HEK293 (cell line): Measurements from ENCODE around the gene ZNF445.

Experiments
- CTCF ChIA-PET: fragments of 350-600 bp; formaldehyde crosslinking; extraction: SDS; loops from one replicate; lab custom pipeline; 2021; ENCODE audit warnings: antibody characterized with exemption; lab: Yijun Ruan, JAX
- POLR2A ChIA-PET: fragments of 300-600 bp; formaldehyde crosslinking; extraction: SDS; loops from one replicate; lab custom pipeline; 2020; ENCODE audit warnings: antibody characterized with exemption, inconsistent platforms; lab: Yijun Ruan, JAX
- H3K27ac ChIP-seq: fragments of 200-500 bp; sonication (Bioruptor generic); 2 replicates; pipeline ENCODE4 v1.5.1; 2014; ENCODE audit warnings: low read depth, low read length, control low read depth, inconsistent platforms; ENCODE audit errors: extremely low read depth
- H3K36me3 ChIP-seq, 2 experiments: fragments of 200-500 bp in 1 of 2; sonication (Bioruptor generic) in 1 of 2; 1 replicate in 1 of 2; 2 replicates in 1 of 2; pipeline ENCODE4 v1.5.1; 2014 to 2017; ENCODE audit warnings: inconsistent platforms in 2 of 2, low read length in 2 of 2; ENCODE audit not compliant: control insufficient read depth in 2 of 2, insufficient read depth in 1 of 2
- H3K4me1 ChIP-seq: fragments of 200-500 bp; sonication (Bioruptor generic); 2 replicates; pipeline ENCODE4 v1.5.1; 2014; ENCODE audit warnings: mild to moderate bottlenecking, low read length, inconsistent platforms; ENCODE audit not compliant: control insufficient read depth, insufficient read depth
- H3K4me3 ChIP-seq: 2 replicates; pipeline ENCODE4 v1.5.1; 2011; ENCODE audit warnings: low read depth, mild to moderate bottlenecking, control low read depth, low read length, moderate library complexity
- H3K9me3 ChIP-seq: fragments of 200-500 bp; sonication (Bioruptor generic); 2 replicates; pipeline ENCODE4 v1.5.1; 2014; ENCODE audit warnings: low read depth, low read length, inconsistent platforms; ENCODE audit not compliant: control insufficient read depth, insufficient read depth
- MZF1 ChIP-seq: fragments of 450-650 bp; formaldehyde crosslinking; IDR thresholded peaks from 2 replicates; pipeline ENCODE4 v1.5.1; 2017; ENCODE audit warnings: missing biosample characterization, missing genetic modification characterization, borderline replicate concordance
- RBAK ChIP-seq: fragments of 450-650 bp; formaldehyde crosslinking; IDR thresholded peaks from 2 replicates; pipeline ENCODE4 v1.5.1; 2016; ENCODE audit warnings: missing biosample characterization, missing genetic modification characterization
- SP3 ChIP-seq: fragments of 450-650 bp; formaldehyde crosslinking; IDR thresholded peaks from 2 replicates; pipeline ENCODE4 v1.5.1; 2016; ENCODE audit warnings: missing biosample characterization, missing genetic modification characterization
- ZEB2 ChIP-seq: fragments of 450-650 bp; formaldehyde crosslinking; IDR thresholded peaks from 2 replicates; pipeline ENCODE4 v1.5.1; 2016; ENCODE audit warnings: missing biosample characterization, missing genetic modification characterization
- ZNF155 ChIP-seq: fragments of 450-650 bp; formaldehyde crosslinking; IDR thresholded peaks from 2 replicates; pipeline ENCODE4 v1.5.1; 2016; ENCODE audit warnings: missing biosample characterization, missing genetic modification characterization
- ZNF19 ChIP-seq: fragments of 450-650 bp; formaldehyde crosslinking; IDR thresholded peaks from 2 replicates; pipeline ENCODE4; 2016; ENCODE audit warnings: missing biosample characterization, missing genetic modification characterization, low read depth
- ZNF311 ChIP-seq: fragments of 450-650 bp; formaldehyde crosslinking; IDR thresholded peaks from 2 replicates; pipeline ENCODE4 v1.5.1; 2017; ENCODE audit warnings: missing biosample characterization, missing genetic modification characterization, borderline replicate concordance
- ZNF350 ChIP-seq: fragments of 450-650 bp; formaldehyde crosslinking; IDR thresholded peaks from 2 replicates; pipeline ENCODE4 v1.5.0; 2017; ENCODE audit warnings: missing biosample characterization, mild to moderate bottlenecking, missing genetic modification characterization
- ZNF48 ChIP-seq: fragments of 450-650 bp; formaldehyde crosslinking; IDR thresholded peaks from 2 replicates; pipeline ENCODE4 v1.5.1; 2016; ENCODE audit warnings: missing biosample characterization, missing genetic modification characterization
- ZNF555 ChIP-seq: fragments of 450-650 bp; formaldehyde crosslinking; conservative IDR thresholded peaks from 2 replicates; pipeline ENCODE4 v1.5.1; 2017; ENCODE audit warnings: missing biosample characterization, mild to moderate bottlenecking, missing genetic modification characterization, inconsistent platforms
- ZNF777 ChIP-seq: fragments of 450-650 bp; formaldehyde crosslinking; IDR thresholded peaks from 2 replicates; pipeline ENCODE4 v1.5.1; 2017; ENCODE audit warnings: missing biosample characterization, missing genetic modification characterization, borderline replicate concordance
- TF ChIP-seq, protein P1 (sequence below): sonication (generic); formaldehyde crosslinking; IDR thresholded peaks from 2 replicates; pipeline ENCODE4 v1.8.1; 2022; ENCODE audit warnings: mild to moderate bottlenecking, moderate library complexity, missing genetic modification reagents
- TF ChIP-seq, protein P2 (sequence below): fragments of 450-650 bp; formaldehyde crosslinking; IDR thresholded peaks from 2 replicates; pipeline ENCODE4 v1.5.1; 2017; ENCODE audit warnings: missing biosample characterization, missing genetic modification characterization
- TF ChIP-seq, protein P3 (sequence below): fragments of 450-650 bp; formaldehyde crosslinking; IDR thresholded peaks from 2 replicates; pipeline ENCODE4 v1.5.1; 2016; ENCODE audit warnings: missing biosample characterization, missing genetic modification characterization, borderline replicate concordance
- TF ChIP-seq, protein P4 (sequence below): fragments of 450-650 bp; formaldehyde crosslinking; IDR thresholded peaks from 2 replicates; pipeline ENCODE4 v1.5.1; 2016; ENCODE audit warnings: missing biosample characterization, missing genetic modification characterization
- TF ChIP-seq, protein P5 (sequence below): fragments of 450-650 bp; formaldehyde crosslinking; IDR thresholded peaks from 2 replicates; pipeline ENCODE4 v1.5.1; 2017; ENCODE audit warnings: missing biosample characterization, mild to moderate bottlenecking, missing genetic modification characterization, moderate library complexity
- TF ChIP-seq, protein P6 (sequence below): fragments of 450-650 bp; formaldehyde crosslinking; IDR thresholded peaks from 2 replicates; pipeline ENCODE4 v1.5.1; 2017; ENCODE audit warnings: missing biosample characterization, missing genetic modification characterization
- TF ChIP-seq, protein P7 (sequence below): fragments of 450-650 bp; formaldehyde crosslinking; IDR thresholded peaks from 2 replicates; pipeline ENCODE4 v1.5.1; 2016; ENCODE audit warnings: missing biosample characterization, missing genetic modification characterization
- TF ChIP-seq, protein P8 (sequence below): fragments of 450-650 bp; formaldehyde crosslinking; conservative IDR thresholded peaks from 2 replicates; pipeline ENCODE4 v1.5.1; 2016; ENCODE audit warnings: low read depth, missing biosample characterization, missing genetic modification characterization

Gene ZNF445

DNA sequence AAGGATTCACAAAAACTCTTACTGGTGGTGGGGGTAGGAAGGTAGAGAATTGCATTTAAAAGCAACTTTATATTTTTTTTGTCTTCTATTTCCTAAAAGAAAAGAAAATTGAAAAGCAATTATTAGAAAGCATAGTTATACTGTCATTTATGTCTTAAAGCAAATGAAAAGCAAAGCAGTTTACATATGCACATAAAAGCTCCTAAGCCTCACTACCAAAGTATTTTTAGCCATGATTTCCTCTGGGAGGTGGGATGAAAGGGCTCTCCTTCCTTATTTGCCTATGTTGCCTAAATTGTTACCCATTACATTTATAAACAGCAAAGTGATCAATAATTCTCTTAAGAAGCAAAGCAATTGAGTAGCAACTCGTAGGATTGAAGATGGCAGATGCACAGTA lies 7.0 kb downstream of the ZNF445 start (continued):
- TF ChIP-seq ZNF19 (tag by site-specific recombination) (no peak), MZF1 (tag by site-specific recombination) (no peak), ZNF155 (tag by site-specific recombination) (no peak), ZNF350 (tag by site-specific recombination) (no peak)

DNA sequence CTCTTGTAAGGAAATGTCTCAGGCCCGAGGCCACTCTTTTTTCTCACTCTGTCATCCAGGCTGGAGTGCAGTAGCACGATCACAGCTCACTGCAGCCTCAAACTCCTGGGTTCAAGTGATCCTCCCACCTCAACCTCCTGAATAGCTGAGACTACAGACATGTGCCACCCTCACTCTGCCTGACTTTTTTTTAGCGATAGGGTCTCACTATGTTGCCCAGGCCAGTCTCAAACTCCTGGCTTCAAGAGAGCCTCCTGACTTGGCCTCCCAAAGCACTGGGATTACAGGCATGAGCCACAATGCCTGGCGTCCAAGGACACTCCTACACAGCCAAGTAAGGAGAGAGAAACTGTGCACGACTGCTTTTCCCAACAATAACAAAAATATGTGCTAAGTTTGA lies 7.6 kb downstream of the ZNF445 start:
- Histone ChIP-seq H3K9me3 (no peaks in the 10 kb centered on the region), H3K4me3 (no peak overlapping the region), H3K27ac (no peak overlapping the region), H3K4me1 (no peaks in the 10 kb centered on the region), H3K36me3 (peaks cover 0 to 15% of the 10 kb centered on the region in 2 experiments; a peak in 1 of 3 replicates)
- ChIA-PET POLR2A (no interaction called here), CTCF (no interaction called here)
- TF ChIP-seq, protein P1, sequence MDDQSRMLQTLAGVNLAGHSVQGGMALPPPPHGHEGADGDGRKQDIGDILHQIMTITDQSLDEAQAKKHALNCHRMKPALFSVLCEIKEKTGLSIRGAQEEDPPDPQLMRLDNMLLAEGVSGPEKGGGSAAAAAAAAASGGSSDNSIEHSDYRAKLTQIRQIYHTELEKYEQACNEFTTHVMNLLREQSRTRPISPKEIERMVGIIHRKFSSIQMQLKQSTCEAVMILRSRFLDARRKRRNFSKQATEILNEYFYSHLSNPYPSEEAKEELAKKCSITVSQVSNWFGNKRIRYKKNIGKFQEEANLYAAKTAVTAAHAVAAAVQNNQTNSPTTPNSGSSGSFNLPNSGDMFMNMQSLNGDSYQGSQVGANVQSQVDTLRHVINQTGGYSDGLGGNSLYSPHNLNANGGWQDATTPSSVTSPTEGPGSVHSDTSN (CRISPR knock-in tag), result no peak
- TF ChIP-seq ZNF48 (tag by site-specific recombination) (no peak), ZNF555 (tag by site-specific recombination) (no peak), RBAK (tag by site-specific recombination) (no peak), ZNF777 (tag by site-specific recombination) (no peak), SP3 (no peak), ZNF311 (tag by site-specific recombination) (no peak), ZNF155 (tag by site-specific recombination) (no peak), ZEB2 (tag by site-specific recombination) (no peak)
- TF ChIP-seq, protein P2, sequence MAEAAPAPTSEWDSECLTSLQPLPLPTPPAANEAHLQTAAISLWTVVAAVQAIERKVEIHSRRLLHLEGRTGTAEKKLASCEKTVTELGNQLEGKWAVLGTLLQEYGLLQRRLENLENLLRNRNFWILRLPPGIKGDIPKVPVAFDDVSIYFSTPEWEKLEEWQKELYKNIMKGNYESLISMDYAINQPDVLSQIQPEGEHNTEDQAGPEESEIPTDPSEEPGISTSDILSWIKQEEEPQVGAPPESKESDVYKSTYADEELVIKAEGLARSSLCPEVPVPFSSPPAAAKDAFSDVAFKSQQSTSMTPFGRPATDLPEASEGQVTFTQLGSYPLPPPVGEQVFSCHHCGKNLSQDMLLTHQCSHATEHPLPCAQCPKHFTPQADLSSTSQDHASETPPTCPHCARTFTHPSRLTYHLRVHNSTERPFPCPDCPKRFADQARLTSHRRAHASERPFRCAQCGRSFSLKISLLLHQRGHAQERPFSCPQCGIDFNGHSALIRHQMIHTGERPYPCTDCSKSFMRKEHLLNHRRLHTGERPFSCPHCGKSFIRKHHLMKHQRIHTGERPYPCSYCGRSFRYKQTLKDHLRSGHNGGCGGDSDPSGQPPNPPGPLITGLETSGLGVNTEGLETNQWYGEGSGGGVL (tag by site-specific recombination), result no peak
- TF ChIP-seq, protein P3, sequence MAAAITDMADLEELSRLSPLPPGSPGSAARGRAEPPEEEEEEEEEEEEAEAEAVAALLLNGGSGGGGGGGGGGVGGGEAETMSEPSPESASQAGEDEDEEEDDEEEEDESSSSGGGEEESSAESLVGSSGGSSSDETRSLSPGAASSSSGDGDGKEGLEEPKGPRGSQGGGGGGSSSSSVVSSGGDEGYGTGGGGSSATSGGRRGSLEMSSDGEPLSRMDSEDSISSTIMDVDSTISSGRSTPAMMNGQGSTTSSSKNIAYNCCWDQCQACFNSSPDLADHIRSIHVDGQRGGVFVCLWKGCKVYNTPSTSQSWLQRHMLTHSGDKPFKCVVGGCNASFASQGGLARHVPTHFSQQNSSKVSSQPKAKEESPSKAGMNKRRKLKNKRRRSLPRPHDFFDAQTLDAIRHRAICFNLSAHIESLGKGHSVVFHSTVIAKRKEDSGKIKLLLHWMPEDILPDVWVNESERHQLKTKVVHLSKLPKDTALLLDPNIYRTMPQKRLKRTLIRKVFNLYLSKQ, result no peak
- TF ChIP-seq, protein P4, sequence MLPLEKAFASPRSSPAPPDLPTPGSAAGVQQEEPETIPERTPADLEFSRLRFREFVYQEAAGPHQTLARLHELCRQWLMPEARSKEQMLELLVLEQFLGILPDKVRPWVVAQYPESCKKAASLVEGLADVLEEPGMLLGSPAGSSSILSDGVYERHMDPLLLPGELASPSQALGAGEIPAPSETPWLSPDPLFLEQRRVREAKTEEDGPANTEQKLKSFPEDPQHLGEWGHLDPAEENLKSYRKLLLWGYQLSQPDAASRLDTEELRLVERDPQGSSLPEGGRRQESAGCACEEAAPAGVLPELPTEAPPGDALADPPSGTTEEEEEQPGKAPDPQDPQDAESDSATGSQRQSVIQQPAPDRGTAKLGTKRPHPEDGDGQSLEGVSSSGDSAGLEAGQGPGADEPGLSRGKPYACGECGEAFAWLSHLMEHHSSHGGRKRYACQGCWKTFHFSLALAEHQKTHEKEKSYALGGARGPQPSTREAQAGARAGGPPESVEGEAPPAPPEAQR, result no peak
- TF ChIP-seq, protein P5, sequence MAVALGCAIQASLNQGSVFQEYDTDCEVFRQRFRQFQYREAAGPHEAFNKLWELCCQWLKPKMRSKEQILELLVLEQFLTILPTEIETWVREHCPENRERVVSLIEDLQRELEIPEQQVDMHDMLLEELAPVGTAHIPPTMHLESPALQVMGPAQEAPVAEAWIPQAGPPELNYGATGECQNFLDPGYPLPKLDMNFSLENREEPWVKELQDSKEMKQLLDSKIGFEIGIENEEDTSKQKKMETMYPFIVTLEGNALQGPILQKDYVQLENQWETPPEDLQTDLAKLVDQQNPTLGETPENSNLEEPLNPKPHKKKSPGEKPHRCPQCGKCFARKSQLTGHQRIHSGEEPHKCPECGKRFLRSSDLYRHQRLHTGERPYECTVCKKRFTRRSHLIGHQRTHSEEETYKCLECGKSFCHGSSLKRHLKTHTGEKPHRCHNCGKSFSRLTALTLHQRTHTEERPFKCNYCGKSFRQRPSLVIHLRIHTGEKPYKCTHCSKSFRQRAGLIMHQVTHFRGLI, result no peak
- TF ChIP-seq, protein P6, sequence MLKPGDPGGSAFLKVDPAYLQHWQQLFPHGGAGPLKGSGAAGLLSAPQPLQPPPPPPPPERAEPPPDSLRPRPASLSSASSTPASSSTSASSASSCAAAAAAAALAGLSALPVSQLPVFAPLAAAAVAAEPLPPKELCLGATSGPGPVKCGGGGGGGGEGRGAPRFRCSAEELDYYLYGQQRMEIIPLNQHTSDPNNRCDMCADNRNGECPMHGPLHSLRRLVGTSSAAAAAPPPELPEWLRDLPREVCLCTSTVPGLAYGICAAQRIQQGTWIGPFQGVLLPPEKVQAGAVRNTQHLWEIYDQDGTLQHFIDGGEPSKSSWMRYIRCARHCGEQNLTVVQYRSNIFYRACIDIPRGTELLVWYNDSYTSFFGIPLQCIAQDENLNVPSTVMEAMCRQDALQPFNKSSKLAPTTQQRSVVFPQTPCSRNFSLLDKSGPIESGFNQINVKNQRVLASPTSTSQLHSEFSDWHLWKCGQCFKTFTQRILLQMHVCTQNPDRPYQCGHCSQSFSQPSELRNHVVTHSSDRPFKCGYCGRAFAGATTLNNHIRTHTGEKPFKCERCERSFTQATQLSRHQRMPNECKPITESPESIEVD (tag by site-specific recombination), result no peak
- TF ChIP-seq, protein P7, sequence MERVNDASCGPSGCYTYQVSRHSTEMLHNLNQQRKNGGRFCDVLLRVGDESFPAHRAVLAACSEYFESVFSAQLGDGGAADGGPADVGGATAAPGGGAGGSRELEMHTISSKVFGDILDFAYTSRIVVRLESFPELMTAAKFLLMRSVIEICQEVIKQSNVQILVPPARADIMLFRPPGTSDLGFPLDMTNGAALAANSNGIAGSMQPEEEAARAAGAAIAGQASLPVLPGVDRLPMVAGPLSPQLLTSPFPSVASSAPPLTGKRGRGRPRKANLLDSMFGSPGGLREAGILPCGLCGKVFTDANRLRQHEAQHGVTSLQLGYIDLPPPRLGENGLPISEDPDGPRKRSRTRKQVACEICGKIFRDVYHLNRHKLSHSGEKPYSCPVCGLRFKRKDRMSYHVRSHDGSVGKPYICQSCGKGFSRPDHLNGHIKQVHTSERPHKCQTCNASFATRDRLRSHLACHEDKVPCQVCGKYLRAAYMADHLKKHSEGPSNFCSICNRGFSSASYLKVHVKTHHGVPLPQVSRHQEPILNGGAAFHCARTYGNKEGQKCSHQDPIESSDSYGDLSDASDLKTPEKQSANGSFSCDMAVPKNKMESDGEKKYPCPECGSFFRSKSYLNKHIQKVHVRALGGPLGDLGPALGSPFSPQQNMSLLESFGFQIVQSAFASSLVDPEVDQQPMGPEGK (tag by site-specific recombination), result no peak
- TF ChIP-seq, protein P8, sequence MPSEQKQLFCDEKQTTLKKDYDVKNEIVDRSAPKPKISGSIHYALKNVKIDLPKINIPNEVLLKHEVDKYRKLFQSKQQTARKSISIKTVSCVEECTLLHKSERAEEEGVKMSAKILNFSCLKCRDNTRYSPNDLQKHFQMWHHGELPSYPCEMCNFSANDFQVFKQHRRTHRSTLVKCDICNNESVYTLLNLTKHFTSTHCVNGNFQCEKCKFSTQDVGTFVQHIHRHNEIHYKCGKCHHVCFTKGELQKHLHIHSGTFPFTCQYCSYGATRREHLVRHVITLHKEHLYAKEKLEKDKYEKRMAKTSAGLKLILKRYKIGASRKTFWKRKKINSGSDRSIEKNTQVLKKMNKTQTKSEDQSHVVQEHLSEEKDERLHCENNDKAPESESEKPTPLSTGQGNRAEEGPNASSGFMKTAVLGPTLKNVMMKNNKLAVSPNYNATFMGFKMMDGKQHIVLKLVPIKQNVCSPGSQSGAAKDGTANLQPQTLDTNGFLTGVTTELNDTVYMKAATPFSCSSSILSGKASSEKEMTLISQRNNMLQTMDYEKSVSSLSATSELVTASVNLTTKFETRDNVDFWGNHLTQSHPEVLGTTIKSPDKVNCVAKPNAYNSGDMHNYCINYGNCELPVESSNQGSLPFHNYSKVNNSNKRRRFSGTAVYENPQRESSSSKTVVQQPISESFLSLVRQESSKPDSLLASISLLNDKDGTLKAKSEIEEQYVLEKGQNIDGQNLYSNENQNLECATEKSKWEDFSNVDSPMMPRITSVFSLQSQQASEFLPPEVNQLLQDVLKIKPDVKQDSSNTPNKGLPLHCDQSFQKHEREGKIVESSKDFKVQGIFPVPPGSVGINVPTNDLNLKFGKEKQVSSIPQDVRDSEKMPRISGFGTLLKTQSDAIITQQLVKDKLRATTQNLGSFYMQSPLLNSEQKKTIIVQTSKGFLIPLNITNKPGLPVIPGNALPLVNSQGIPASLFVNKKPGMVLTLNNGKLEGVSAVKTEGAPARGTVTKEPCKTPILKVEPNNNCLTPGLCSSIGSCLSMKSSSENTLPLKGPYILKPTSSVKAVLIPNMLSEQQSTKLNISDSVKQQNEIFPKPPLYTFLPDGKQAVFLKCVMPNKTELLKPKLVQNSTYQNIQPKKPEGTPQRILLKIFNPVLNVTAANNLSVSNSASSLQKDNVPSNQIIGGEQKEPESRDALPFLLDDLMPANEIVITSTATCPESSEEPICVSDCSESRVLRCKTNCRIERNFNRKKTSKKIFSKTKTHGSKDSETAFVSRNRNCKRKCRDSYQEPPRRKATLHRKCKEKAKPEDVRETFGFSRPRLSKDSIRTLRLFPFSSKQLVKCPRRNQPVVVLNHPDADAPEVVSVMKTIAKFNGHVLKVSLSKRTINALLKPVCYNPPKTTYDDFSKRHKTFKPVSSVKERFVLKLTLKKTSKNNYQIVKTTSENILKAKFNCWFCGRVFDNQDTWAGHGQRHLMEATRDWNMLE (tag by site-specific recombination), result no peak
